PC-9 (cell line): ENCODE results near the gene CGB7.
"Not testable (repeated sequence)": the region's sequence is repeated elsewhere in the genome, so short reads cannot be mapped to it uniquely, and the experiment has no call there.

ENCODE experiments used
- EZH2 ChIP-seq: fragments of 200-600 bp; sonication (generic); IDR thresholded peaks from 2 replicates; pipeline ENCODE4 v1.8.0; 2017; ENCODE audit warnings: antibody characterized with exemption, low read depth
- TF ChIP-seq, protein P1 (sequence below): fragments of 200-600 bp; sonication (generic); conservative IDR thresholded peaks from 2 replicates; pipeline ENCODE4 v1.6.1; 2017; ENCODE audit warnings: mixed run types, antibody characterized with exemption, mild to moderate bottlenecking, moderate library complexity

DNA sequence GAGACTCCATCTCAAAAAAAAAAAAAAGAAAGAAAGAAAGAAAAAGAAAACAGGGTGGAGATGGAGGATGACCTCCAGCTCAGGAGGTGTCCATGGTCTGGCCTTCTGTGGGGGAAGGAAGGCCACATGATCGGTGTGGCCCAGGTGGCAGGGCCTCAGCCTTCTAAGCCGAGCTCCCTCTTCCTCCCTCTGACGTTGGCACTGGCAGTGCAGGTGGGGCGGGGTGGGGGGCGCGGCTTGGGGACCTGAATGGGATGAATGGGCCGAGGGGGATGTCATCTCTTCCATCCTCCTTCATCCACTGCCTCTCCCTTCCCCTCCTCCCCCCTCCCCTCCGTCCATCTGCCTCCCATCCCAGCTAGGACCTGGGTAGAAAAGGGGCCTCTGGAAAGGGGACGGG is 17.8 kb downstream of the CGB7 start:
- TF ChIP-seq, protein P1, sequence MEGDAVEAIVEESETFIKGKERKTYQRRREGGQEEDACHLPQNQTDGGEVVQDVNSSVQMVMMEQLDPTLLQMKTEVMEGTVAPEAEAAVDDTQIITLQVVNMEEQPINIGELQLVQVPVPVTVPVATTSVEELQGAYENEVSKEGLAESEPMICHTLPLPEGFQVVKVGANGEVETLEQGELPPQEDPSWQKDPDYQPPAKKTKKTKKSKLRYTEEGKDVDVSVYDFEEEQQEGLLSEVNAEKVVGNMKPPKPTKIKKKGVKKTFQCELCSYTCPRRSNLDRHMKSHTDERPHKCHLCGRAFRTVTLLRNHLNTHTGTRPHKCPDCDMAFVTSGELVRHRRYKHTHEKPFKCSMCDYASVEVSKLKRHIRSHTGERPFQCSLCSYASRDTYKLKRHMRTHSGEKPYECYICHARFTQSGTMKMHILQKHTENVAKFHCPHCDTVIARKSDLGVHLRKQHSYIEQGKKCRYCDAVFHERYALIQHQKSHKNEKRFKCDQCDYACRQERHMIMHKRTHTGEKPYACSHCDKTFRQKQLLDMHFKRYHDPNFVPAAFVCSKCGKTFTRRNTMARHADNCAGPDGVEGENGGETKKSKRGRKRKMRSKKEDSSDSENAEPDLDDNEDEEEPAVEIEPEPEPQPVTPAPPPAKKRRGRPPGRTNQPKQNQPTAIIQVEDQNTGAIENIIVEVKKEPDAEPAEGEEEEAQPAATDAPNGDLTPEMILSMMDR: not testable (repeated sequence)
- not testable (repeated sequence) for TF ChIP-seq EZH2
